ENCODE measurements around the gene EOLA2.
A peak's percentile ranks its signal among the peaks of the same experiment; 100 is the strongest.
"Not testable (repeated sequence)": the region's sequence is repeated elsewhere in the genome, so short reads cannot be mapped to it uniquely, and the experiment has no call there.

EOLA2 gene

DNA sequence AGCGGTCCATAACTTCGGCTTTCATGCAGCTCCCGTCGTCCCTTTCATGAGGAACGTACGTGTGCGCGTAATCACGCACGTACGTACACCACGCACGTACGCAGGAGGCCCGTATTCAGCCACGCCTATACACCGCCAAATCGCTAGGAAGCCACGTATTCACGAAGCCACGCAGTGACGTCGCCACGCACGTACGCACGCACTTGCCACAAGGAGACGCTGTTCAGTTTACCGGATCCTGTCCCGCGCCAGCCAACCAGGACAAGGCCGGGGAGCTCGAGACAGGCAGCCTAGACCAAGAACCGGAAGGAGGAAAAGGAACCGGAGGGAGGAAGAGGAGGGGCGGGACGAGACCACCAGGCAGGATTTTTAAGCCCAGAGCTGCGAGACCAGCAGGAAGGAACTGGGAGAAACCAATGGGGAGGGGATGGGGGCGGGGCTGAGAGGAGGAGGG lies at the start of gene EOLA2:
EOLA2 (minus strand) TSS at position 65 of the 454 bp plus-strand sequence. CDS start 4,617 bp downstream, outside the sequence.
- peak; percentile 95 for DNase-seq

DNA sequence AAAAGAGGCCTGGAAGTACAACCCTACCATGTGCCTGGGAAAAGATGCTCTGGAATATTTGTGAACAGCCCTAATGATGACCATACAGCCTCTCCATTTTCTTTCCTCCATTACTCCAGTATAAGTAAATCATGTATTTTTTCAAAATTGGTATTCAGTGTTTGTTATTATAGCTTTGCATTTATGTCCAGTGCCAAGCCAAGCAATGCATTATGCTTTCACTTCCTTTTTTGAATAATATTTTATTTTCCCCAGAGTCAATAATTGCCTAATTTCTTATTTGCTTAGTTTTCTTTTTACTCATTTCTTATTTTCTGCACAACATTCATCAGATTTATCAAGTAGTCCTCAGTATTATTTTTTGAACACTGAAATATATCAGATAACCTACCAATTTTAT lies 49.3 kb upstream of the EOLA2 start:
- no peak for DNase-seq

DNA sequence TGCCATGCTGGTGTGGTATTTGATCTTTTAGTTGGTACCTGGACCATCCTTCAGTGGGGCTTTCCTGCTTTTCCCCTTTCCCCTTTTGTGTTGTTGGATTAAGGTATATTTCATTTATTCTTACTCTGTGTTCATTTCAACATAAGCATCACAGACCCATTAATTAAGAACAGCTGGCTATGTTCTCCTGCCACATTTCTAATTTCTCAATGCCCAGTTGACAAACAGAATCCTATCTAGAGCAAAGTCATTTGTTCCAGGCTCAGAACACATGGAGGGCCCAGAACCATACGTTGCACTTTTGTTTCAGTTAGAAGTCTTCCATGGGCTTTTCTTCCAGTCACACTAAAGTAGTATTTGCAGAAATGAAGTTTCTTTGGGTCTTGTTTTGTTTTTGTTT lies 46.1 kb upstream of the EOLA2 start:
- no peak for DNase-seq

DNA sequence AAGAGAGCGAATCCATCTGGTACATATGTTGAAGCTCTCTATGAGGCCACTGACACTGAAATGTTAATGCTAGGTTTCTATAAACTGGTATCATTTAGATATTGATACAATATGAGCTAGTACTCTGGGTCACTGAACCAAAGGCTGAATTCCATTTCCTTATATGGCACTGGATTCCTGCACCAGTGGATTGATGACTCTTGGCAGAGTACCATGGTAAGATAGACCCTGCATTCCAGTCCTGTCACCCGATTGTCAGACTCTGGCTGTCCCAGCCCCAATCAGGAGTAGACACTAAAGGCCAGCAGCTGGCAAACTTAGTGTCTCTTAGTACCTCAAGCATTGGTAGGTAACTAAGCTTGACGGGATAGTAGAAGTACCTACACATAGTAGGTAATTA lies 44.0 kb upstream of the EOLA2 start:
- DNase-seq: no peak

DNA sequence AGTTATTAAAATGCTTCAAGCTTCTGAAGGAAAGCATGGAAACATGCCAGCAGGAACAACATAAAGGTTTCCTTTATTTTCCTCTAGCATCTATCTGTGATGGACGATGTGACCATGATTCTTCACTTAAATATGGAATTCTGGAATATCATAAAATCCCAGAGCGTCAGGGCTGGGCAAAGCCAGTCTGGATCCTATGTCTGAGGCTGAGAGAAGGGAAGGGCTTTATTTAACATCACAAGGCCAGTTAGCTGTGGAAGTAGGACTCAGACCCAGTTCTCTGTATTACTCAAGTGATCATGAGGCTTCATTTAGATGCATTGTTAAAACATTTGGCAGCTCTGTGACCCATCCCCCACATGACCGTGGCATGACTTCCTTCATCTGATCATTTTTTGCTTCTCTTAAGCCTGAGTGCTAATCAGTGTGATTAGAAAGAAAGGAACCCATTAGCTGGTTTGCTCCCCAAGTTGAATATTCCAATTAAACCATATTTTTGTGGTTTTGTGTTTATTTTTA lies 40.9 kb upstream of the EOLA2 start:
- DNase-seq: no peak

DNA sequence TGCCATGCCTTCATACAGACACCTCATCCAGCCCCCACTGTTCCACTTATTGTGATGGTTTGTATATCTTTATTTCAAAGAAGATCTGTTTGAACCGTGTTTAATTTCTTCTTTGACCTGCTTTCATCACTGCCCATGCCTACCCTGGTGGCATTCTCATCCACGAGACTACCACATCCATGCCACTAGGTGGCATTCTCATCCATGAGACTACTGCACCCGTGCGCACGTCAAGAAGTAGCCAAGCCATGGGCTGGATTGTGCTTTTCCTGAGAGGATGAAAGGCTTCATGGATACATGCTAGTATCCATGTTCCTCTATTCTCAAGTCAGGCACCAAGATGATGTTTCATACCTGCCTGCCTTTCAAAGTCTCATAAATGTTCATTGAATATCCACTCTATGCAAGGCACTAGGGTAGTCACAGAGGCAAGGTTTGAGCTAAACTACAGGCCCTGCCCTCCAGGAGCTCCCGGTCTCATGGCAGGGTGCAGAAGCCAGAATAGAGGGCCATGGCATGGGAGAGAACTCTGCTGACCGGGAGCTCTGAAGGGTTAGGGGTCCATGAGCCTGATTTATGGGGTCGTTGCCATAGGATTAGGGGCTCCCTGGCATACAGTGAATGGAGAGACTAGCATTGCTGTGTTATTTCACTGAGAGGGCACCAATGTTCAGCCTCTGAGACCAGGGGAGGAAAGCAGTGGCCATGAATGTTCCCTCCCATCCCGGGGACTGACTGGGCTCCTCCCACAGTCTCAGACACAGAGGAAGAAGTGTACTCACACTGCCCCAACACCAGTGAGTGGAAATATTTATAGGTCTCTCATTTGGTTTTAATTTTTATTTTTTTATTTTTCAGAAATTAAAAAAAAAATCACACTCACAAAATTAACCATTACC lies 24.8 kb upstream of the EOLA2 start:
- DNase-seq: peak; percentile 4

DNA sequence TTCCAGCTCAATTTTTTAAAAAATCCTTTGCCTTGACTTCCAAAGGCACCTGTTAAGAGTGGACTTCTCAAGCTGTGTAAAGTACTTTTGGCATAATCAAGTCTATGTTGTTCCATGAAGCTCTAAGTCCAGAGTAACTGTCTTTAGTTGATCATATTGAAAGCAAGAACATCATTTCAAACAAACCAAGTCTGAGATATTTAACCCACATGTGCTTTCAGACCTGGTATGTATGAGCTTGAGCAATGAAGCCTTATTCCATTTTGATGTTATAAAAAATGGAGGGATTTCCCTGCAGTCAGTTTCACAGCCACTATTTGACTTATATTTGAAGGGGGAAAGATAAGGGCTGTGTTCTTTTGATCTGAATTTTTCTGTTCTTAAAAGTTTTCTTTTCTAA lies 23.7 kb upstream of the EOLA2 start:
- DNase-seq: no peak

DNA sequence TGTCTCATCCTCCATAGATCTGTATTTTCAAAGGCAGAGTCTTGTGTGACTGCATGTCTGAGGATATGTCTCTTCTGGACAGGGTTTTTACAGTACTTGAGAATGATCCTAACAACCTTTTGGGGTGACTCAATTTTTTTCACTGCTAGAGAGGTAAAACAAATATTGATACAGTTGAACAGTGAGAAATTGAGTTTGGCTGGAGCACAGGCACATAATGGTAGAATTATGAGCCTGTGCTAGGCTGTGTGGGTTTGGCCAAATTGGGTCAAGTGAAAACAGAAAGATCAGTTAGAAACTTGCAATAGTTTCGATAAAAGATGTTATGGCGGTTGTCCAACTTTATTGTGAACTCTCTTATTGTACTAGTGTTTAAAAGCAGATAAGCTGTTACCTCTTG lies 23.3 kb upstream of the EOLA2 start:
- no peak for DNase-seq

DNA sequence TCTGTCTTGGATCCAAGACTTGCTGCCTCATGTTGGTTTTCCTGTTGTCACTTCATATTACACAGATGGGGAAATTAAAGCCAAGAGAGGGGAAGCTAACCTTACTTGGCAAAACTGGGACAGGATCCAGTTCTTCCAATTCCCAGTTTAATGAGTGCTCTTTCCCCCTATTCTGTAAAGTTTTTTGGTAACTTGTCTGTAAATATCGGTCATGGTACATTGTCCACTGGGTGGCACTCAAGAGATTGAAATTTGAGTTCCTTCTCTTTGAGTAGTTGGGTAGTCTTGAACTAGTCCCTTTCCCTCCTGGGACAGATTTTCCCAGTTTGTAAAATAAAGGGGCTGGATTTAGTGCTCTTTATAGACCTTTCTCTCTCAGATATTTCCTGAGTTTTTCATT lies 12.4 kb upstream of the EOLA2 start:
- DNase-seq: peak; percentile 22

DNA sequence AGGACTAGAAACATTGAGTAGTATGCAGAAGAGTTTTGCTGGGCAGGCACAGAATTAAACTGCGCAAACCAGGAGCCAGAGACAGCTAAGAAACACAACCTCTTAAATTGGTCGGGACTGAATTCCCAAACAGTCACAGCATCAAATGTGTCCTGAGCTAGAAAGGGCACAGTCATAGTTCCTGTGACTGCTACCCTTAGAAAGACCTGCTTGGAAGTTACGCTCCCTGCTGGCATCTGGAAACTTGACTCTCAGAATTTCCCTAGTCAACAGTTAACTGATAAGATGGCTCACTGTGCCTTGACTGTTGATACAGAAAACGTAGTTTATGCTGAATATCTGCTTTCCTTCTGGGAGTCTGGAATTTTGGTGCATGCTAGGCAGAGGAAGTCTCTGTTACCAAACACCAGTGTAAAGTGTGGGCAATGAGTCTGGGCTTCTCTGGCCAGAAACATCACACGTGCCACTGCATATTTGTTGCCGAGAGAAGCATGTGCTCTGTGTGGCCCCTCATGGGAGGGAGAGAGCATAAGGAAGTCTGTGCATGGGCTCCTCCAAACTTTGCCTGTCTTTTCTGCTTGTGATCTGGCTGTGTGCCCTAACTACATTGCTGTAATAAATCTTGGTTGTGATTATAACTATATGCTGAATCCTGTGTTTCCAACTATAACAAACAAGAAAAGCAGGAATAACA lies 11.6 kb upstream of the EOLA2 start:
- DNase-seq: no peak

DNA sequence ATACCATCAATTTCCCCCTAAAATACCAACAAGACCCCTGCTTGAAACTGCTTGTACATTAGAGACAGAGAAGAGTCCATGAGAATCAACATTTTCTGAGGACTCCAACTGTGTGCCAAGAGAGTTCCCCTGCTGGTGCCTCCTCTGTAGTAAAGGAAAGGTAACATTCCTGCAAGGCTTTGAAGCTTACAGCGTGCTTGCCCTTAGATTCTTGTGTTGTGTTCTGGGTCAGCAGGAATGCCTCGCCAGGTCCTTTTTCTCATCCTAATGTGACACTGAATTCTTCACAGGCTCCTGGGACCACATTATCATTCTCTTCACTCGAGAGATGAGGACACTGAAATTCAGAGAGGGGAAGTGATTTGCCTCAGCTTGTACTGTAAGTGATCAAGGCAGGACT lies 9.7 kb upstream of the EOLA2 start:
- DNase-seq: no peak

DNA sequence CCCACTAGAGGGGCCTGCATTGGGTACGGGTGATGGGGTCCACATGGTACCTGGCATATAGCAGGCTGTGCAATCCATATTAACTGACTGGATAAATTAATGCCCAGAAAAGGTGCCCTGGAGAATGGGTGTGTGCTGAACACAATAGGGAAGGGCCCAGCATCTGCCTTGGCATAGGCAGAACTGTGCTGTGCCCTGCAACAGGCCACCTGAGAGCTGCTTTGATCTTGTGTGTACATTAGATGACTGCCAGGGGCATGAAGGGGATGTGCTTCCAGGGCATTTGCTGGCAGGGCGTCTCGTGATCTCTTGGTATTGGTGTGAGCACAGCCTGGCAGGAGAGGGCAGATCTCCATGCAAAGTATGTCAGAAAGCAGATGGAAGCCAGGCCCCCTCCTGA lies 8.6 kb upstream of the EOLA2 start:
- not testable (repeated sequence) for DNase-seq

DNA sequence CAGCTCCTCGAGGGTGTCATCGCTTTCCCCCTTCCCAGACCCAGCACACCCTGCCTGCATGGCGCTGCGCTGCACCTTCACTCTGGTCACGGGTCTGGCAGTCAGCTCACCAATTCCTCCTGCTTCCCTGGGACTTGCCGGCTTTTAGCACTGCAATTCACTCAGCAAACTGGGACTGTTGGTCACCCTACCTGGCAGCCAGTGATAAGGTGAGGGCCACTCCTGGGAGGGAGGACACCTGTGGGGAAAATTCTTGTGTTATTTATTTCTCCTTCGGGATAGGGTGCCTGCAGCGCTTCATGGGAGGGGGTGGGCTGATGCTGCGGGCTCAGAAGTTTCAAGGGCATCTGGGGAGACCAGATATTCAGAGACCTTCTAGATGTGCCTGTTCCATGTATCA lies 7.5 kb upstream of the EOLA2 start:
- DNase-seq: not testable (repeated sequence)

DNA sequence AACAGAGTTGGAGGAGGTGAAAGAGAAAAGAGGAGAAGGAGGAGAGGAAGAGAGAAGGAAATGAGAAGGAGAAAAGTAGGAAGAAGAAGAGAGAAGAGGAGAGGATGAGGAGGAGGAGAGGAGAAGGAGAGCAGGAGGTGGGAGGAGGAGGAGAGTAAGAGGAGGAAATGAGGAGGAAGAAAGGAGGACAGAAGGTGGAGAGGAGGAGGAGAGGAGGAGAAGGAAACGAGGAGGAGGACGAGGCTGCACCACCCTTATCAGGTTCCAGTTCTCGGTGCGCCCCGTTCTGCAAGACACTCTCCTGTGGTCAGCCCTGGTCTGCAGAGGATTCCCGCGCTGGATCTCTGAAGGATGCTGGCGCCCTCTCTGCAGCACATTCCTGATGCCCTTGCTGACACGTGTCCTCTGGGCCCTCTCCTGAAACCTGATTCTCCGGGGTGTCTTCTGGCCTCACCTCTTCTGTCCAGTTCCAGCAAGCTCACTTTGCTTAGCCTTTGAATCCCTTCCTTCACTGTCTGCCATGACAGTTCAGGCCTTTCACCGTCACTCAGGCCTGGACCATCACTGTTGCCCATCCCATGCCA lies 6.9 kb upstream of the EOLA2 start:
- not testable (repeated sequence) for DNase-seq

DNA sequence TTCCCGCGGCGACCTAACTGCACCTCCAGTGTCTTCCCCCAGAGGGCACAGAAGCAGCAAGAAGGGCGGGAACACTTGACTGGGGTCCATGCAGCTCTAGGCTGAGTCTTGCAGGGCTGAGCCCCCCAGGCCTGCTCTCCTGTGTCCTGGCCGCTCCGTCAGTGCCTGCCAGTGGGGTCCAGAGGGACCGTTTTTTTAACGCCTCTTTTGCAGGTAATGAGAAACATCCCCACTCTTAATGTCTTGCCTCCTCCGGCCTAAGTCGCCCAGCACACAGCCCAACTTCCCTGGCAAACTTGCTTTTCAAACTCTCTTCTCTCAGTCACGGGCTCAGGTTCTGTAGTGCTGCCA lies 2.4 kb upstream of the EOLA2 start:
- not testable (repeated sequence) for DNase-seq

DNA sequence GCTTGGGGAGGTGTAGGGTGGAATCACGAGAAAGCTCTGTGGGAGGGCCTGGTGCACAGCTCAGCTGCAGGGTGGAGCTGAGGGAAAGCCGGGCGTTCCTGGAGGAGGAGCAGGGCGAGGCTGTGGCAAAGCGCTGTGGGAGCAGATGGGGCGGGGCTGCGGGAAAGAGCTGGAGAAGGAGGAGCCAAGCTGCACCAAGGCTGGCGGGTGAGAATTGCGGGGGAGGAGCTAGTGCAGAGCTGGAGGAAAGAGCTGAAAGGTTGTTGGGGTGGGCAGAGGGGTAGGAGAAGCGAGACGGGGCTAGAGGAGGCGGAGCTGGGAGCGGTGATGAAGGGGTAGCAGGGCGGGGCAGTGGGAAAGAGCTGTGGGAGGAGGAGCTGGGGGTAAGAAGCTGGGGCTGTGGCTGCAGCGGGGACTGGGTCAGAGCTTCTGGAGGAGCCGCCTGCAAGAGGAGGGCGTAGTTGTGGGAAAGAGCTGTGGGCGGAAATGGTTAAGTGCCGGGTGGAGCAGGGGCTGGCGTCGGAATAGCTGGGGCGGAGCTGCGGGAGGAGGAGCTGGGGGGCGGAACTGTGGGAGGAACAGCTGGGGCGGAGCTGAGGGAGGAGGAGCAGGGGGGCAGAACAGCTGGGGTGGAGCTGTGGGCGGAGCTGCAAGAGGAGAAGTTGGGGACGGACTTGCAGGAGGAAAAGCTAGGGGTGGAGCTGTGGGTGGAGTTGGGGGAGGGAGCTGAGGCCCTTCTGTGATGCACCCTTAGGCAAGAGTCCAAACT lies 1.8 kb upstream of the EOLA2 start:
- peak; percentile 91 for DNase-seq

DNA sequence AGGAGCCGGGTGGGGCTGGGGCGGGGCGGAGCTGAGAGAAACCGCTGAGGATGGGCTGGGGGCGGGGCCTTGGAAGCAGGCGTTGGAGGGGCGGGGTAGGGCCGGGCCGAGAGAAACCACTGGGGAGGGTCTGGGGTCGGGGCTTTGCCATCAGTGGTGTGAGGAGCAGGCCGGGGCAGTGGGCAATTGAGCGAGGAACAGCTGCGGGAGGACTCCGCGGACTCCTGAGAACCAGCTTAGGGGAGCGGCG lies 1.3 kb upstream of the EOLA2 start:
- DNase-seq: no peak

DNA sequence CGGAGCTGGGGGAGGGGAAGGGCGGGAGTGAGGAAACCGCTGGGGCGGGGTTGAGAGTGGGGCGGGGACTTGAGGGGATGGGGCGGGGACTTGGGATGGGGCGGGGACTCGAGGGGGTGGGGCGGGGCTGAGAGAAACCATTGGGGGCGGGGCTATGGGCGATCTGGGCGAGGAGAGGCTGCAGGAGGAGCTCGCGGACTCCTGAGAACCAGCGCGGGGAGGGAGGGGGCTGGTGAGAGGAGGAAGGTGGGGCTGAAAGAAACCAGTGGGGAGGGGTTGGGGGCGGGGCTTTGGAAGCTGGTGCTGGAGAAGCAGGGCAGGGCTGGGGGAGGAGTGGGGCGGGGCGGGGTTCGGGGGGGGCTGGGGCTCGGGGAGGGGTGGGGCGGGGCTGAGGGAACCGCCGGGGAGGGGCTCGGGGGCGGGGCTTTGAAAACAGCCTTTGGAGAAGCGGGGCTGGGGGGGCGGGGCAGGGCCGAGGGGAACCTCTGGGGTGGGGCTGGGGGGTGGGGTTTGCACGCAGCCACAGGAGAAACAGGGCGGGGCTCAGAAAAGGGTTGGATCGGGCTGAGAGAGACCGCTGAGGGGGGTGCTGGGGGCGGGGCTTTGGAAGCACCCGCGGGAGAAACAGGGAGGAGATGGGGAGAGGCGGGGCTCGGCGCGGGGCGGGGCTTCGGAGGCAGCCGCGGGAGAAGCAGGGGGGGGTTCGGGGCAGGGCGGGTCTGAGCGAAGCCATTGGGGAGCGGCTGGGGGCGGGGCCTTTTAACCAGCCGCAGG lies 777 bp upstream of the EOLA2 start:
- DNase-seq: peak; percentile 84

DNA sequence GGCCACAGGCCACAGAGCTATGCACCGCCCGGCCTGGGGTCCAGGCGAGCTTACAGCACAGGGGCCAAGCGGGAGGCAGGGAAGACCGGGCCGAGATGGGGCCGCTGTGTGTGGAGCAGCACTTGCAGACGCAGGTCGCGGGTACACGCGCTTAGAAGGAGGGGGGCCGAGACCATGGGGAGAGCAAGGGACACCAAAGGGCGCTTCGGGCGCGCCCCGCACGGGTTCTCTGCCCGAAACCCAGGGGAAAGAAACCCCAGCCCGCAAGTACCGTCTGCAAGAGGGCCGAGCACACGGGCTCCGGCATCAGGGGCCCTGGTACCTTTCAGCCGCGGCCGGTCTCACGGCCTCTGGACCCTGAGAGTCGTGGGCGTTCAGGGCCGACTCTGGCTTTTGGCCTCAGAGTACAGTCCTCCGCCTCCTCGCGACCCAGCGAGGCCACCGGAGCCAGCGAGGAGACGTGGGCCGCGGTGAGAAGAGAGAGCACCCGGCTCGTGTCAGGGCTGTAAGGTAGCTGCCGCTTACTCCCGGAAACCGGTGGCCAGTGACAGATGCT lies 342 bp downstream of the EOLA2 start:
- no peak for DNase-seq

DNA sequence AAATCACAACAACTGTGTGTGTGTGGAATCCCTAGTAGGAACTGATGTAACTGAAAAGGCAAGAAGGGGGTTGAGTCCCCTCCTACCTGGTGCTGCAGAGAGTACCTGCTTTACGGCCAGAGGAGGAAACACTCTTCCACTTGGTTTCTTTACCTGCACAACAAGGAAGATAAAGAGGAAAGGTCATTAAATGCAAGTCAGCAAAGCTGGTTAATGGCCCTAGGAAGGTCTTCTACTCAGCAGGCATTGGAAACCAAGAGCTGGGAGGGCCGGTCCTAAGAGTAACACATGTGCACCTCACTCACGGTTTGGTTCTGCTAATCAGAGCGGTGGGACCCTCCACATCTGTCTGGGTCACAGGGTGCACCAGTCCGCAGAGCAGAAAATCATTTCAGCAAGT lies 963 bp downstream of the EOLA2 start:
- DNase-seq: not testable (repeated sequence)

DNA sequence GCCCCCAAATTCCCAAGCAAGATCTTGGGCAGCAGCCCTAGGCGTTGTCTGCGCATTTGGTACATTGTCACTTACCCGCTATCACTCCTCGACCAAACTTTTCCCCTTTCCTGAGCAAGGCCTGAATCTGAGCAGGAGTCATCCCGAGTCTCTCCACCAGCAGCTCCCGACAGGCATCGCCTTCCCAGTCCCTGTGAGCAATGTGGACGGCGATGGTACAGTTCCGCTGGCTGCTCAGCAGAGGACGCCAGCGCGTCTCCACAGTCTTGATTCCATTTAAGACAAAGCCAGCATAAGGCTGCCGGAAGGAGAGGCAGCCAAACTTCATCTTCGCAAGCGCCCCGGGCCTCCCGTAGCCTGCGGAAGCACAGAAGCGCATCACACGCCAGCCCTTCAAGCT lies 4.7 kb downstream of the EOLA2 start:
- not testable (repeated sequence) for DNase-seq

DNA sequence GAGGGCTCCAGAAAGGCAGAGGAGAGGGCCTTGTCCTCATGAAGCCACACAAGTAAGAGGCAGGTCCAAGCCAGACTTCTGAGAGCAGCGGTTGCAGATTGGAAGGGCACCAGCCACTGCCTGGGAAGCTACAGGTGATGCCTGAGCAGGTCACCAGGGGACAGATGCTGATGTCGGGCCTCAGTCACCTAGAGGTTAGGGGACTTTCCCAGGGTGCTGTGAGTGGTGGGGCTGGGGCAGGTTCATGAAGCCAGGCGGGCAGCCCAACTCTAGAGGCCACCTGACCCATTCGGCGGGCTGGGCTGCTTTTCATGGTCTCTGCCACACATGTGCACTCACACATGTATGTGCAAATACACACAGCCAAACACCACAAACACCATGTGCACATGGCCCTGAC lies 5.3 kb downstream of the EOLA2 start:
- DNase-seq: not testable (repeated sequence)

All from NCI-H2171 treated with DMSO at 0.1 percent for 48 hours (cell line).